CD4-positive, alpha-beta T cell treated with Interleukin-1 beta for 1 hour (primary cell): Measurements from ENCODE around the gene CLVS2.

Experiments used
- DNase-seq, 2 donors: peaks; one replicate each; pipeline ENCODE4 v3.0.0-alpha.2; 2020 to 2022

The CLVS2 gene

GRCh38 chr6:123027408-123027807, 31.4 kb downstream of the CLVS2 start:
- DNase-seq: no peak

GRCh38 chr6:123028263-123028662, 32.2 kb downstream of the CLVS2 start:
- no peak for DNase-seq

GRCh38 chr6:123030282-123030681, 34.2 kb downstream of the CLVS2 start:
- DNase-seq: no peak

- DNase-seq: no peak
These were observed 40.6 kb downstream of the CLVS2 start for GRCh38 chr6:123036648-123037047.

GRCh38 chr6:123039431-123039830, 43.4 kb downstream of the CLVS2 start:
- no peak for DNase-seq

GRCh38 chr6:123042401-123042800, 46.4 kb downstream of the CLVS2 start:
- DNase-seq: no peak

GRCh38 chr6:123044341-123044860, 48.4 kb downstream of the CLVS2 start:
- DNase-seq: no peak

- DNase-seq: no peak
These were observed 57.7 kb downstream of the CLVS2 start for GRCh38 chr6:123053602-123054225.

- no peak for DNase-seq
These were observed 59.2 kb downstream of the CLVS2 start for GRCh38 chr6:123055256-123055655.

GRCh38 chr6:123062670-123063069, 66.6 kb downstream of the CLVS2 start:
- DNase-seq: no peak

GRCh38 chr6:123064038-123064437, 68.0 kb downstream of the CLVS2 start:
- DNase-seq: no peak

- no peak for DNase-seq
These were observed 78.6 kb downstream of the CLVS2 start for GRCh38 chr6:123074616-123075015.

- no peak for DNase-seq
These were observed 89.4 kb downstream of the CLVS2 start for GRCh38 chr6:123085403-123085802.

GRCh38 chr6:123089226-123089625, 93.2 kb downstream of the CLVS2 start:
- DNase-seq: no peak

- DNase-seq: no peak
These were observed 95.3 kb downstream of the CLVS2 start for GRCh38 chr6:123091091-123091895.

- DNase-seq: no peak
These were observed 95.8 kb downstream of the CLVS2 start for GRCh38 chr6:123091896-123092271.

- no peak for DNase-seq
These were observed 98.8 kb downstream of the CLVS2 start for GRCh38 chr6:123094795-123095194.

- DNase-seq: no peak
These were observed 109.5 kb downstream of the CLVS2 start for GRCh38 chr6:123105561-123105960.

GRCh38 chr6:123116370-123116769, 120.3 kb downstream of the CLVS2 start:
- no peak for DNase-seq

GRCh38 chr6:123117145-123117908, 121.3 kb downstream of the CLVS2 start:
- no peak for DNase-seq

GRCh38 chr6:123118811-123119210, 122.8 kb downstream of the CLVS2 start:
- DNase-seq: no peak
